Measurements from ENCODE around the gene MYCBP2.
"Not testable (repeated sequence)": the region's sequence is repeated elsewhere in the genome, so short reads cannot be mapped to it uniquely, and the experiment has no call there.

The MYCBP2 gene

DNA sequence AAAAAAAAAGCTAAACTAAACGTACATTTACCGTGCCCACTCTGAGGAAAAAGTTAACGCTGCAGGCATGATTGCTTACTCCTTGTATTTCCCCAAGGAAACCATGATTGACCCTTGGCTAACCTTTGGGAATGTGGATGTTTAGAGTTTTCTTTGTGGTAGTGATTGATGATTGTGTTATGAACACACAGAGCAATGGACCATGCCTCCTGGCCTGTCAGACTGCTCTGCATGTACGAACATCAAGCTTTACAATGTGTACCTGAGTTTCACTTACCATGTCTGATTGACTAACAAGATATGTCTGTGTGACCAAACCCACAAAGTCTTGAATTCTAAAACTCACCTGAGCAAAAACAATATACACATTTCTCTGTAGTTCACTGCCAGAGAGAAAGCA is 35.1 kb downstream of the MYCBP2 start:
- Histone ChIP-seq H4K20me1 (ENCODE audit: low read depth, low read length) (no peaks in the 10 kb centered on the region; the same call in 1 of the 2 replicates), H3K9me3 (ENCODE audit: insufficient read depth, low read length) (no peaks in the 10 kb centered on the region), H3K79me2 (ENCODE audit: insufficient read depth, low read length) (peaks cover 61% of the 10 kb centered on the region), H3K36me3 (ENCODE audit: low read length) (peaks cover 32% of the 10 kb centered on the region; the same call in 1 of the 2 replicates), H3K4me2 (ENCODE audit: low read depth, low read length, poor library complexity, severe bottlenecking) (no peak overlapping the region), H3K9ac (ENCODE audit: low read length) (no peak overlapping the region), H3K9me2 (replicated peaks; ENCODE audit: insufficient read depth, low read length) (no peaks in the 10 kb centered on the region), H3K4me3 (ENCODE audit: insufficient read depth, low read length, poor library complexity, severe bottlenecking) (no peak overlapping the region), H3F3A (ENCODE audit: insufficient read depth) (no peaks in the 10 kb centered on the region; the same call in none of the 2 replicates), H2AFZ (ENCODE audit: low read depth, low read length, severe bottlenecking) (no peak overlapping the region), H3K27ac (ENCODE audit: low read depth, low read length) (no peak overlapping the region), H3K27me3 (ENCODE audit: low read length) (no peaks in the 10 kb centered on the region)
- TF ChIP-seq EZH2phosphoT487 (conservative IDR thresholded peaks at IDR 0.05; ENCODE audit: low read length) (no peak), CTCF (IDR thresholded peaks at IDR 0.05; ENCODE audit: insufficient read depth, low read length, poor library complexity, severe bottlenecking) (no peak)

DNA sequence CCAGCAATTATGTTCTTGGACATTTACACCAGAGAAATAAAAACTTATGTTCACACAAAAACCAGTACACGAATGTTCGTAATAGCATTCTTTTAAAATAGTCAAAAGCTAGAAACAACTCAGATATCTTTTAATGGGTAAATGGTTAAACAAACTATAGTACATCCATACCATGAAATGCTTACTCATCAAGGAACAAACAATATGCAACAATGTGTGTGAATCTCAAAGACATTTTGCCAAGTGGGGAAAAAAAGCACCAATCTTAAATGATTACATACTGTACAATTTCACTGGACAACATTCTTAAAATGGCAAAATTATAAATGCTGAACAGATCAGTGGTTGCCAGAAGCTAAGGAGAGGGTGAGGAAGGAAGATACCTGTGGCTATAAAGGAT is 36.6 kb downstream of the MYCBP2 start:
- H3K9me3 ChIP-seq (ENCODE audit: insufficient read depth, low read length) = no peaks in the 10 kb centered on the region
- H3K79me2 ChIP-seq (ENCODE audit: insufficient read depth, low read length) = peaks cover 47% of the 10 kb centered on the region; the same call in 1 of the 2 replicates
- H3K4me3 ChIP-seq (ENCODE audit: insufficient read depth, low read length, poor library complexity, severe bottlenecking) = no peak overlapping the region
- TF ChIP-seq EZH2phosphoT487 (conservative IDR thresholded peaks at IDR 0.05; ENCODE audit: low read length) (no peak), CTCF (IDR thresholded peaks at IDR 0.05; ENCODE audit: insufficient read depth, low read length, poor library complexity, severe bottlenecking) (no peak)
- no peak overlapping the region for H3K4me2 ChIP-seq (ENCODE audit: low read depth, low read length, poor library complexity, severe bottlenecking)
- H3K9ac ChIP-seq (ENCODE audit: low read length) = no peak overlapping the region
- no peaks in the 10 kb centered on the region for H3K27me3 ChIP-seq (ENCODE audit: low read length)
- no peak overlapping the region for H2AFZ ChIP-seq (ENCODE audit: low read depth, low read length, severe bottlenecking)
- H3K27ac ChIP-seq (ENCODE audit: low read depth, low read length) = no peak overlapping the region
- peaks cover 26% of the 10 kb centered on the region; the same call in 1 of the 2 replicates for H3K36me3 ChIP-seq (ENCODE audit: low read length)
- no peaks in the 10 kb centered on the region; the same call in 1 of the 2 replicates for H3F3A ChIP-seq (ENCODE audit: insufficient read depth)
- no peaks in the 10 kb centered on the region for H3K9me2 ChIP-seq (replicated peaks; ENCODE audit: insufficient read depth, low read length)
- H4K20me1 ChIP-seq (ENCODE audit: low read depth, low read length) = no peaks in the 10 kb centered on the region; the same call in 1 of the 2 replicates

DNA sequence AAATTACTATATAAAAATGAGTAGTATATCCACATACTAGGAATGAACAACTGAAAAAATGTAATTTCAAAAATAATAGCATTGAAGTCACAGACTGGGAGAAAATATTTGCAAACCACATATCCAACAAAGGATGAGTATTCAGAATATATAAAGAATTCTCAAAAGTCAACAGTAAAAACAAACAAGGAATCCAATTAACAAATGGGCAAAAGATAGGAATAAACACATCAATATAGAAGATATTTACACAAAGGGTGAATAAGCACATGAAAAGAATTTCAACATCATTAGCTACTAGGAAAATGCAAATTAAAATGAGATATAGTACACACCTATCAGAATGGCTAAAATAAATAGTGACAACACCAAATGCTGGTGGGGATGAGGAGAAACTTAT is 37.0 kb downstream of the MYCBP2 start:
- no peak overlapping the region for H3K4me2 ChIP-seq (ENCODE audit: low read depth, low read length, poor library complexity, severe bottlenecking)
- no peaks in the 10 kb centered on the region; the same call in 1 of the 2 replicates for H3F3A ChIP-seq (ENCODE audit: insufficient read depth)
- TF ChIP-seq EZH2phosphoT487 (conservative IDR thresholded peaks at IDR 0.05; ENCODE audit: low read length) (no peak), CTCF (IDR thresholded peaks at IDR 0.05; ENCODE audit: insufficient read depth, low read length, poor library complexity, severe bottlenecking) (no peak)
- H3K79me2 ChIP-seq (ENCODE audit: insufficient read depth, low read length) = peaks cover 44% of the 10 kb centered on the region; the same call in 1 of the 2 replicates
- H3K36me3 ChIP-seq (ENCODE audit: low read length) = peaks cover 26% of the 10 kb centered on the region
- H3K9ac ChIP-seq (ENCODE audit: low read length) = no peak overlapping the region
- no peaks in the 10 kb centered on the region for H3K9me2 ChIP-seq (replicated peaks; ENCODE audit: insufficient read depth, low read length)
- no peaks in the 10 kb centered on the region; the same call in 1 of the 2 replicates for H4K20me1 ChIP-seq (ENCODE audit: low read depth, low read length)
- no peaks in the 10 kb centered on the region for H3K27me3 ChIP-seq (ENCODE audit: low read length)
- no peaks in the 10 kb centered on the region for H3K9me3 ChIP-seq (ENCODE audit: insufficient read depth, low read length)
- H3K4me3 ChIP-seq (ENCODE audit: insufficient read depth, low read length, poor library complexity, severe bottlenecking) = no peak overlapping the region
- no peak overlapping the region for H3K27ac ChIP-seq (ENCODE audit: low read depth, low read length)
- H2AFZ ChIP-seq (ENCODE audit: low read depth, low read length, severe bottlenecking) = no peak overlapping the region

DNA sequence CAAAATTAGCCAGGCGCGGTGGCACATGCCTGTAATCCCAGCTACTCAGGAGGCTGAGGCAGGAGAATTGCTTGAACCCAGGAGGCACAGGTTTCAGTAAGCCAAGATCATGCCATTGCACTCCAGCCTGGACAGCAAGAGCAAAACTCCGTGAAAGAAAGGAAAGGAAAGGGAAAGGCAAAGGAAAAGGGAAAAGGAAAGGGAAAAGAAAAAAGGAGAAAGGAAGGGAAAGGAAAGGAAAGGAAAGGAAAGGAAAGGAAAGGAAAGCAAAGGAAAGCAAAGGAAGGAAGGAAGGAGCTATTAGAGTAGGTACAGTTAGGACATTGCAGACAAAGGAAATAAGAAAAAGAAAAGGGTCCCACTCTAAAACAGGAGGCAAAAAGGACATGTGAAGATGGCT is 41.3 kb downstream of the MYCBP2 start:
- H3K9me3 ChIP-seq (ENCODE audit: insufficient read depth, low read length); H3K27ac ChIP-seq (ENCODE audit: low read depth, low read length); H2AFZ ChIP-seq (ENCODE audit: low read depth, low read length, severe bottlenecking); H3K9me2 ChIP-seq (replicated peaks; ENCODE audit: insufficient read depth, low read length); H3K4me2 ChIP-seq (ENCODE audit: low read depth, low read length, poor library complexity, severe bottlenecking); H3K9ac ChIP-seq (ENCODE audit: low read length); H4K20me1 ChIP-seq (ENCODE audit: low read depth, low read length); H3K27me3 ChIP-seq (ENCODE audit: low read length); H3F3A ChIP-seq (ENCODE audit: insufficient read depth); H3K4me3 ChIP-seq (ENCODE audit: insufficient read depth, low read length, poor library complexity, severe bottlenecking): not testable (repeated sequence)
- peaks cover 25% of the 10 kb centered on the region; the same call in 1 of the 2 replicates for H3K79me2 ChIP-seq (ENCODE audit: insufficient read depth, low read length)
- peaks cover 22% of the 10 kb centered on the region for H3K36me3 ChIP-seq (ENCODE audit: low read length)
